HG02938 (cell line): ENCODE results near the gene COG5.
"Not testable (repeated sequence)": the region's sequence is repeated elsewhere in the genome, so short reads cannot be mapped to it uniquely, and the experiment has no call there.

Experiments used
- ATAC-seq: cut with Tn5 transposase; IDR thresholded peaks from one replicate; pipeline ENCODE4 v1.9.1; 2021; ENCODE audit warnings: mild to moderate bottlenecking, moderate library complexity; ENCODE audit not compliant: unreplicated experiment

Gene COG5

GRCh38 chr7:107286751-107287621 is 276.7 kb downstream of the COG5 start:
- no peak for ATAC-seq

GRCh38 chr7:107284911-107285479 is 278.7 kb downstream of the COG5 start:
- no peak for ATAC-seq

- ATAC-seq = no peak
Observed at GRCh38 chr7:107277331-107277730, 286.4 kb downstream of the COG5 start.

GRCh38 chr7:107276220-107276827 is 287.4 kb downstream of the COG5 start:
- no peak for ATAC-seq

GRCh38 chr7:107274506-107274905 is 289.2 kb downstream of the COG5 start:
- ATAC-seq = no peak

- no peak for ATAC-seq
Observed at GRCh38 chr7:107269790-107270189, 293.9 kb downstream of the COG5 start.

GRCh38 chr7:107268594-107268993 is 295.1 kb downstream of the COG5 start:
- ATAC-seq = no peak

- no peak for ATAC-seq
Observed at GRCh38 chr7:107267138-107267537, 296.6 kb downstream of the COG5 start.

GRCh38 chr7:107264723-107265122 is 299.0 kb downstream of the COG5 start:
- ATAC-seq = no peak

GRCh38 chr7:107262857-107263256 is 300.9 kb downstream of the COG5 start:
- ATAC-seq = no peak

- no peak for ATAC-seq
Observed at GRCh38 chr7:107258737-107259136, 305.0 kb downstream of the COG5 start.

- ATAC-seq = no peak
Observed at GRCh38 chr7:107255602-107256001, 308.1 kb downstream of the COG5 start.

GRCh38 chr7:107254398-107254985 is 309.2 kb downstream of the COG5 start:
- no peak for ATAC-seq

GRCh38 chr7:107253599-107253998 is 310.1 kb downstream of the COG5 start:
- no peak for ATAC-seq

GRCh38 chr7:107251963-107252362 is 311.8 kb downstream of the COG5 start:
- no peak for ATAC-seq

GRCh38 chr7:107248551-107249316 is 315.0 kb downstream of the COG5 start:
- no peak for ATAC-seq

GRCh38 chr7:107246836-107247235 is 316.9 kb downstream of the COG5 start:
- not testable (repeated sequence) for ATAC-seq

GRCh38 chr7:107244613-107245012 is 319.1 kb downstream of the COG5 start:
- no peak for ATAC-seq

GRCh38 chr7:107242267-107242666 is 321.5 kb downstream of the COG5 start:
- ATAC-seq = no peak

- ATAC-seq = no peak
Observed at GRCh38 chr7:107237451-107237850, 326.3 kb downstream of the COG5 start.

GRCh38 chr7:107236862-107237261 is 326.9 kb downstream of the COG5 start:
- no peak for ATAC-seq
